GM23248 (cell line): ENCODE data around the gene AGPAT3. TPM values are rescaled to one million over a fixed set of nuclear protein-coding genes. Genes with fewer than 3 reads are reported as not detected.

Source experiments
- DNase-seq: peaks from one replicate; pipeline ENCODE4 v3.0.0-alpha.2; 2015
- H2AFZ ChIP-seq: fragments of 200-600 bp; sonication (generic); 2 replicates; pipeline ENCODE4 v1.6.1; 2016; ENCODE audit warnings: antibody characterized with exemption
- H3F3A ChIP-seq: fragments of 200-600 bp; sonication (generic); 2 replicates; pipeline ENCODE4 v1.6.1; 2016; ENCODE audit warnings: mild to moderate bottlenecking, antibody characterized with exemption, mixed run types; ENCODE audit not compliant: insufficient read depth
- H3K27ac ChIP-seq: fragments of 200-600 bp; sonication (generic); 2 replicates; pipeline ENCODE4 v1.5.1; 2016; ENCODE audit warnings: mild to moderate bottlenecking
- H3K27me3 ChIP-seq: fragments of 200-600 bp; sonication (generic); replicated peaks from 2 replicates; pipeline ENCODE4 v1.6.1; 2016; ENCODE audit warnings: mild to moderate bottlenecking; ENCODE audit not compliant: insufficient read depth
- H3K36me3 ChIP-seq: fragments of 200-600 bp; sonication (generic); 2 replicates; pipeline ENCODE4 v1.6.1; 2016; ENCODE audit warnings: low read depth, mild to moderate bottlenecking
- H3K4me1 ChIP-seq: fragments of 200-600 bp; sonication (generic); 2 replicates; pipeline ENCODE4 v1.6.1; 2016; ENCODE audit warnings: mild to moderate bottlenecking; ENCODE audit not compliant: insufficient read depth
- H3K4me2 ChIP-seq: fragments of 200-600 bp; sonication (generic); one replicate; pipeline ENCODE4 v1.6.1; 2016; ENCODE audit warnings: mild to moderate bottlenecking; ENCODE audit not compliant: unreplicated experiment
- H3K4me3 ChIP-seq: fragments of 200-600 bp; sonication (generic); 2 replicates; pipeline ENCODE4 v1.5.1; 2016; ENCODE audit warnings: mild to moderate bottlenecking
- H3K79me2 ChIP-seq: fragments of 200-600 bp; sonication (generic); 2 replicates; pipeline ENCODE4 v1.6.1; 2016; ENCODE audit warnings: mild to moderate bottlenecking; ENCODE audit not compliant: insufficient read depth
- H3K9ac ChIP-seq: fragments of 200-600 bp; sonication (generic); 2 replicates; pipeline ENCODE4 v1.6.1; 2016; ENCODE audit warnings: mild to moderate bottlenecking
- H3K9me2 ChIP-seq: fragments of 200-600 bp; sonication (generic); 2 replicates; pipeline ENCODE4 v1.6.1; 2016; ENCODE audit warnings: mixed run types, mild to moderate bottlenecking, moderate library complexity; ENCODE audit not compliant: insufficient read depth
- H3K9me3 ChIP-seq: fragments of 200-600 bp; sonication (generic); one replicate; pipeline ENCODE4 v1.6.1; 2017; ENCODE audit warnings: low read depth
- H4K20me1 ChIP-seq: fragments of 200-600 bp; sonication (generic); 2 replicates; pipeline ENCODE4 v1.6.0; 2016; ENCODE audit not compliant: insufficient read depth
- EZH2 ChIP-seq: fragments of 200-600 bp; sonication (generic); IDR thresholded peaks from 2 replicates; pipeline ENCODE4 v1.6.1; 2018; ENCODE audit warnings: antibody characterized with exemption, mild to moderate bottlenecking; ENCODE audit not compliant: insufficient read depth, poor library complexity, severe bottlenecking
- EZH2phosphoT487 ChIP-seq: fragments of 200-600 bp; sonication (generic); IDR thresholded peaks from 2 replicates; pipeline ENCODE4 v1.6.1; 2018; ENCODE audit warnings: antibody characterized with exemption, moderate library complexity, mild to moderate bottlenecking, low read depth; ENCODE audit not compliant: insufficient read depth
- WGBS, 2 experiments: methylation state at CpG; one replicate each; pipeline ENCODE4 v1.1.6; 2015 to 2017; ENCODE audit warnings: low lambda C conversion rate in 2 of 2, low coverage in 1 of 2; ENCODE audit errors: missing lambda C conversion rate in 2 of 2; 5-methylcytosine and 5-hydroxymethylcytosine counted together
- in situ Hi-C: fragments of 300-500 bp; cut with MboI; formaldehyde crosslinking; loops from 2 replicates; pipeline ENCODE4 v1.15.0; 2020
- polyA plus RNA-seq: library from polyadenylated mRNA; unstranded; fragments of >200 nt; fragmentation: Nextera tagmentation; extraction: Ambion mirVana; gene quantifications from 2 replicates; pipeline ENCODE4 v1.2.1, GENCODE V29; 2016
- total RNA-seq: library from RNA; depleted of rRNA; stranded (reverse); fragments of >200 nt; shearing (Covaris generic); gene quantifications from 2 replicates; pipeline ENCODE4 v1.2.3, GENCODE V29; 2014

AGPAT3 gene
- total and polyA plus RNA-seq, 2 experiments from 2014 or later, result 12.3 to 29.3 TPM

GRCh38 chr21:43855955-43856354, 9.1 kb upstream of the AGPAT3 start:
- no peaks in the 10 kb centered on the region for H3K9me2 ChIP-seq
- H2AFZ ChIP-seq, result no peak overlapping the region
- H3K36me3 ChIP-seq, result no peaks in the 10 kb centered on the region
- no peak overlapping the region for H3K4me2 ChIP-seq
- no peak overlapping the region for H3K4me3 ChIP-seq
- 77 to 78% methylated on average over 10 of the region's 10 CpGs for WGBS, 2 experiments
- no peak for DNase-seq
- no peaks in the 10 kb centered on the region for H4K20me1 ChIP-seq
- in situ Hi-C loops, result no loop called here
- TF ChIP-seq EZH2phosphoT487, result no peak
- TF ChIP-seq EZH2, result no peak
- no peak overlapping the region for H3K9ac ChIP-seq
- H3K79me2 ChIP-seq, result no peaks in the 10 kb centered on the region
- H3K27me3 ChIP-seq, result no peaks in the 10 kb centered on the region
- no peaks in the 10 kb centered on the region for H3F3A ChIP-seq
- H3K9me3 ChIP-seq, result no peaks in the 10 kb centered on the region
- H3K4me1 ChIP-seq, result no peaks in the 10 kb centered on the region
- H3K27ac ChIP-seq, result no peak overlapping the region

DNA sequence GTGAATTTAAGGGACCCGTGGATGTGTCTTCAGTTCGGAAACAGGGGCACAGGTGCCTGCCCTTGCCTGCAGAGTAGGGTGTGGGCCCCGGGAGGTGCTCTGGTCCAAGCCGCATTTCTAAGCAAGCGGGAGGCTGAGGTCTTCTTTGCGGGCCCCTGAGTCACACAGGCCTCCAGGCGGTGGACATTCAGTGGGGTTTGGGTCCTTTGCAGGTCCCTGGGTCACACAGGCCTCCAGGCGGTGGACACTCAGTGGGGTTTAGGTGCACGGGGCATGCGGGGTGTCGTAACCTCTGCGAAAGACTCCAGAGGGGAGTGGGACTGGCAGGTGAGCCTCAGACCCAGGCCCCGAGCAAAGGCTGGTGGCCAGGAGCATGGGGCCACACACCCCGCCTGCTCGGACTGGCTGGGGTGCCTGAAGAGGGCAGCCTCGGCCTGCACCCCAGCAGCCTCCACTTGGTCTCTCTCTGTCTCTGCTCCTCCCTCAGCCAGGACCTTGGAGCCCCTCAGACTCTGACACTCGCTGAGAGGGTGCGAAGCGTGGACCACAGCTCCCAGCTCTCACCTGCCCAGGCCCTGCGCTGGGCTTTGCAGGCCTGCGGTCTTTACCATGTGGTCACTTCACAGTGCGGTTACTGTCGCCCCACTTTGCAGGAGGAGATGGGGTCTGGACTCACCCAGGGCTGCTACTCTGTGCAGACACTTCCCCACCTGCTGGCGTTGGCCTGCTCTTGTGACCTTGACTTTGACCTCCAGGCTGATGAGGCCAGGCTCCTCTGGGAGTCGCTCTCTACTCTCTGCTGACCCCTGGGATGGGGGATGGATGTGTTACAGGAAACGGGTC, 6.0 kb upstream of the AGPAT3 start:
- WGBS, 2 experiments, result 88 to 89% methylated on average over 26 of the region's 26 CpGs
- no peak for DNase-seq

DNA sequence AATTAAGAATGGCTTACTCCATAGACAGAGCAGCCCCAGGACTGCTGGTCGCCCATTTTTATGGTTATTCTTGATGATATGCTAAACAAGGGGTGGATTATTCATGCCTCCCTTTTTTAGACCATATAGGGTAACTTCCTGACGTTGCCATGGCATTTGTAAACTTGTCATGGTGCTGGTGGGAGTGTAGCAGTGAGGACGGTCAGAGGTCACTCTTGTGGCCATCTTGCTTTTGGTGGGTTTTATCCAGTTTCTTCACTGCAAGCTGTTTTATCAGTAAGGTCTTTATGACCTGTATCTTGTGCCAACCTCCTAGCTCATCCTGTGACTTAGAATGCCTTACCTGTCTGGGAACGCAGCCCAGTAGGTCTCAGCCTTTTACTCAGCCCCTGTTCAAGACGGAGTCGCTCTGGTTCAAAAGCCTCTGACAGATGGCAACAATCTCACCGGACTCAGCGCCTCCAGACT, 5.2 kb upstream of the AGPAT3 start:
- no peaks in the 10 kb centered on the region for H3K36me3 ChIP-seq
- H4K20me1 ChIP-seq, result no peaks in the 10 kb centered on the region
- H2AFZ ChIP-seq, result no peak overlapping the region
- H3K27ac ChIP-seq, result no peak overlapping the region
- 0 out of 2 replicates have a peak, but pooled peaks cover 6% of the 10 kb centered on the region for H3F3A ChIP-seq
- H3K9ac ChIP-seq, result no peak overlapping the region
- H3K4me3 ChIP-seq, result no peak overlapping the region
- in situ Hi-C loops, result loop anchor here (10.0 kb wide), 1 partner anchor 65 kb away; no protein-coding TSS in a partner anchor
- H3K9me2 ChIP-seq, result no peaks in the 10 kb centered on the region
- no peak for TF ChIP-seq EZH2phosphoT487
- no peak for TF ChIP-seq EZH2
- H3K9me3 ChIP-seq, result no peaks in the 10 kb centered on the region
- DNase-seq, result no peak
- H3K4me1 ChIP-seq, result no peaks in the 10 kb centered on the region
- H3K4me2 ChIP-seq, result no peak overlapping the region
- H3K27me3 ChIP-seq, result peaks cover 4% of the 10 kb centered on the region; the same call in 1 of the 2 replicates
- H3K79me2 ChIP-seq, result no peaks in the 10 kb centered on the region
- WGBS, 2 experiments, result 67 to 71% methylated on average over 8 of the region's 8 CpGs

More for the DNA sequence above, 6.0 kb upstream of the AGPAT3 start:
- Histone ChIP-seq H3K4me1 (no peaks in the 10 kb centered on the region), H3K27me3 (peaks cover 4% of the 10 kb centered on the region; the same call in 1 of the 2 replicates), H3K4me3 (no peak overlapping the region), H3K9ac (no peak overlapping the region), H3K9me3 (no peaks in the 10 kb centered on the region), H3K27ac (no peak overlapping the region), H4K20me1 (no peaks in the 10 kb centered on the region), H2AFZ (no peak overlapping the region), H3K36me3 (no peaks in the 10 kb centered on the region), H3F3A (0 out of 2 replicates have a peak, but pooled peaks cover 6% of the 10 kb centered on the region), H3K79me2 (no peaks in the 10 kb centered on the region), H3K9me2 (no peaks in the 10 kb centered on the region), H3K4me2 (no peak overlapping the region)
- in situ Hi-C loops, result no loop called here
- no peak for TF ChIP-seq EZH2phosphoT487
- no peak for TF ChIP-seq EZH2

DNA sequence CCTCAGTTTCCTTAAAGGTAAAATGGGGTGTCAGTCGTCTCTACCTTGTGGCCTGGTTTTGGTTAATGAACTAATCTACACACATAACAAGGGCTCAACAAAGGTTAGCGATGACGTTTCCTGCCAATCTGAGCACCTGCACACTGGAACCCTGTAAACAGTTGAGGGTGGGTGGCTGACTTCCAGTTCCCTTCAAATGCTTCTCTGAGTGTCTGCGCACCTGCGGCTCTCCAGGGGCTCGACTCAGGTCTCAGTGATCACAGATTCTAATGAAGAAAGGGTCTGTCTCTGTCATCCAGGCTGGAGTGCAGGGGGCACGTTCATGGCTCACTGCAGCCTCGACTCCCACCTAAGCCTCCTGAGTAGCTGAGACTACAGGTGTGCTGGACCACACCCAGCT, 3.3 kb upstream of the AGPAT3 start:
- Histone ChIP-seq H3F3A (0 out of 2 replicates have a peak, but pooled peaks cover 6% of the 10 kb centered on the region), H3K9me3 (no peaks in the 10 kb centered on the region), H3K4me2 (no peak overlapping the region), H3K9me2 (no peaks in the 10 kb centered on the region), H3K27me3 (peaks cover 4% of the 10 kb centered on the region; the same call in 1 of the 2 replicates), H3K9ac (no peak overlapping the region), H3K79me2 (peaks cover 12% of the 10 kb centered on the region), H4K20me1 (no peaks in the 10 kb centered on the region), H2AFZ (no peak overlapping the region), H3K36me3 (no peaks in the 10 kb centered on the region), H3K4me1 (peaks cover 4% of the 10 kb centered on the region; the same call in 1 of the 2 replicates), H3K27ac (no peak overlapping the region), H3K4me3 (no peak overlapping the region)
- DNase-seq, result no peak
- in situ Hi-C loops, result loop anchor here (10.0 kb wide), 1 partner anchor 63 kb away; no protein-coding TSS in a partner anchor
- no peak for TF ChIP-seq EZH2phosphoT487
- no peak for TF ChIP-seq EZH2
- 75 to 84% methylated on average over 8 of the region's 8 CpGs for WGBS, 2 experiments
